HepG2 (cell line): ENCODE data around the gene BSG. TPM values are rescaled to one million over a fixed set of nuclear protein-coding genes. Genes with fewer than 3 reads are reported as not detected.

Experiments
- AKAP8 ChIP-seq: sonication (generic); formaldehyde crosslinking; IDR thresholded peaks from 2 replicates; pipeline ENCODE4 v1.5.1; 2020; ENCODE audit warnings: mild to moderate bottlenecking, missing genetic modification reagents
- FOXA1 ChIP-seq, 2 experiments: fragments of 450-650 bp in 1 of 2; sonication (generic) in 1 of 2; formaldehyde crosslinking in 1 of 2; IDR thresholded peaks; 2 replicates each; pipeline versions ENCODE4 v1.4.0 to v1.6.1; 2016 to 2020; ENCODE audit warnings: missing genetic modification reagents in 1 of 2
- GABPA ChIP-seq, 2 experiments: IDR thresholded peaks; 2 replicates each; pipeline ENCODE4 v1.6.1; 2011 to 2016; ENCODE audit warnings: low read depth in 2 of 2, low read length in 1 of 2, missing biosample characterization in 1 of 2, missing genetic modification characterization in 1 of 2
- HNRNPLL ChIP-seq: fragments of 200-400 bp; formaldehyde crosslinking; IDR thresholded peaks from 2 replicates; pipeline ENCODE4 v1.6.1; 2017; ENCODE audit warnings: mild to moderate bottlenecking, low read depth, low read length; ENCODE audit not compliant: poor library complexity, severe bottlenecking
- KAT7 ChIP-seq: IDR thresholded peaks from 2 replicates; pipeline ENCODE4 v1.6.1; 2018; ENCODE audit warnings: borderline replicate concordance, missing compliant biosample characterization
- KDM3A ChIP-seq: IDR thresholded peaks from 2 replicates; pipeline ENCODE4 v1.6.1; 2018; ENCODE audit warnings: low read depth, missing compliant biosample characterization
- KMT2B ChIP-seq: IDR thresholded peaks from 2 replicates; pipeline ENCODE4 v1.6.1; 2016; ENCODE audit warnings: missing genetic modification reagents, missing compliant biosample characterization
- NR2F2 ChIP-seq: IDR thresholded peaks from 2 replicates; pipeline ENCODE4 v1.6.1; 2012; ENCODE audit warnings: low read depth, inconsistent platforms, borderline replicate concordance
- PCBP1 ChIP-seq: fragments of 200-400 bp; formaldehyde crosslinking; IDR thresholded peaks from 2 replicates; pipeline ENCODE4 v1.6.1; 2017; ENCODE audit warnings: mild to moderate bottlenecking, low read depth, low read length, borderline replicate concordance
- SP140L ChIP-seq: sonication (generic); formaldehyde crosslinking; IDR thresholded peaks from 2 replicates; pipeline ENCODE4 v1.4.0; 2020; ENCODE audit warnings: missing genetic modification reagents, borderline replicate concordance
- TRIM24 ChIP-seq: sonication (generic); formaldehyde crosslinking; IDR thresholded peaks from 2 replicates; pipeline ENCODE4 v1.8.0; 2022; ENCODE audit warnings: mild to moderate bottlenecking, missing genetic modification reagents
- ZKSCAN5 ChIP-seq: sonication (generic); formaldehyde crosslinking; IDR thresholded peaks from 2 replicates; pipeline ENCODE4 v1.5.1; 2020; ENCODE audit warnings: mild to moderate bottlenecking, missing genetic modification reagents
- ZNF318 ChIP-seq: sonication (generic); formaldehyde crosslinking; IDR thresholded peaks from 2 replicates; pipeline ENCODE4 v1.4.0; 2020; ENCODE audit warnings: mild to moderate bottlenecking, missing genetic modification reagents
- ZNF333 ChIP-seq: sonication (generic); formaldehyde crosslinking; IDR thresholded peaks from 2 replicates; pipeline ENCODE4 v1.4.0; 2020; ENCODE audit warnings: mild to moderate bottlenecking, missing genetic modification reagents, borderline replicate concordance
- ZNF550 ChIP-seq: sonication (generic); formaldehyde crosslinking; IDR thresholded peaks from 2 replicates; pipeline ENCODE4 v1.4.0; 2020; ENCODE audit warnings: mild to moderate bottlenecking, missing genetic modification reagents, borderline replicate concordance
- ZNF572 ChIP-seq: sonication (generic); formaldehyde crosslinking; IDR thresholded peaks from 2 replicates; pipeline ENCODE4 v1.5.1; 2020; ENCODE audit warnings: mild to moderate bottlenecking, missing genetic modification reagents
- ZNF672 ChIP-seq: sonication (generic); formaldehyde crosslinking; IDR thresholded peaks from 2 replicates; pipeline ENCODE4 v1.8.1; 2022; ENCODE audit warnings: missing genetic modification reagents
- ZNF713 ChIP-seq: sonication (generic); formaldehyde crosslinking; IDR thresholded peaks from 2 replicates; pipeline ENCODE4 v1.4.0; 2020; ENCODE audit warnings: mild to moderate bottlenecking, missing genetic modification reagents
- ZNF816 ChIP-seq: sonication (generic); formaldehyde crosslinking; IDR thresholded peaks from 2 replicates; pipeline ENCODE4 v1.8.0; 2022; ENCODE audit warnings: missing genetic modification reagents, mild to moderate bottlenecking, borderline replicate concordance
- ZNF841 ChIP-seq: sonication (generic); formaldehyde crosslinking; IDR thresholded peaks from 2 replicates; pipeline ENCODE4 v1.8.1; 2023; ENCODE audit warnings: missing genetic modification reagents, borderline replicate concordance
- polyA plus RNA-seq, 8 experiments: library from polyadenylated mRNA; depleted of rRNA in 3 of 8; stranded (reverse) in 7 of 8; unstranded in 1 of 8; fragments of >200 nt; fragmentation: Illumina TruSeq in 4 of 8; extraction: Trizol in 4 of 8; gene quantifications; 2 replicates each; pipeline versions ENCODE4 v1.2.1 to v1.2.3, GENCODE V29; 2011 to 2016; ENCODE audit warnings: low read depth in 4 of 8, missing spikeins in 1 of 8, mixed read lengths in 1 of 8; ENCODE audit not compliant: insufficient read depth in 1 of 8
- total RNA-seq, 5 experiments: library from RNA; depleted of rRNA; stranded (reverse); fragments of >200 nt; fragmentation: Illumina TruSeq; extraction: Trizol; gene quantifications; 2 replicates each; pipeline ENCODE4 v1.2.3, GENCODE V29; 2016; ENCODE audit warnings: low read depth in 1 of 5
- TF ChIP-seq, protein P1 (sequence below): sonication (generic); formaldehyde crosslinking; IDR thresholded peaks from 2 replicates; pipeline ENCODE4 v1.4.0; 2020; ENCODE audit warnings: missing genetic modification reagents, mild to moderate bottlenecking, borderline replicate concordance

BSG gene
- total and polyA plus RNA-seq, 2 of the 13 experiments (the other 11 are each of a cell fraction or from before 2014, with no cell fraction given), result 309 to 754 TPM

DNA sequence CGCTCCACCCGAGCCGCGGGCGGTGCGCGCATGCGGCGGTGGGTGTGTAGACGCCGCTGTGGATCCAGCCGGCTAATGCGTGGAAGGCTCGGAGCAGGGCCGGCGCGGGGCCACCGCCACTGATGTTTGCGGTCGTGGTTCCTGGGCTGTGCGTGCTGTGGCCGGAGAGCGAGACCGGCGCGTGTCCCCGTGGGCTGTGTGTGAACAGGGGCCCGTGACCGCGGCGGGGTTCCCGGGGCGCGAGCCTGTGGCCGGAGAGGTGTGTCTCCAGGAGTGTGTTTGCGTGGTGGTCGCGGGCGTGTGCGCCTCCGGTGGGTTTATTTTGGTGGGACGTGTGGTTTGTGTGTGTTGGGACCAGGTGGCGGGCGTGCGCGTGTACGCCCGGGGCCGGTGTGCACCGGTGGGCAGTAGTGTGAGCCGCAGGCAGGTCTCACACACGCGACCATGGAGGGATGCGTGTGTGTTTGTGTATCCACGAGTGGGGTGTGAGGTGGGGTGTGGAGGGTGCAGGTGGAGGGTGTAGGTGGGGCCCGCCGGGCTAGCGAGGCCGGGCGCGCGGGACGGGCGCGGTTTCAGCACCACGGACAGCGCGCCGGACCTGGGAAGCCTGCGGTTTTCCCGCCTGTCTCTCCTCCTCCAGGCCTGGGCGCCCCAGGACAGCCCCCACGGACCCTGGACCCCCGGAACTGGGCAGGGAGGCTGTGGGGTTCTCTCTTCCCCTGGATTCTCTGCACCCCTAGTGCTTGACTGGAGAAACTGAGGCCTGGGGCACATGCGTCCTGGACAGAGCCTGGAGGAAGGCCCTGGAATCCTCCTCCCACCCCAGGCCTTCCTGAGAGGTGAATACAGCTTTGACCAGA is 18.9 kb downstream of the BSG start (continued):
- TF ChIP-seq ZNF550 (CRISPR knock-in tag), result no peak
- no peak for TF ChIP-seq ZNF816
- TF ChIP-seq ZNF572, result no peak
- no peak for TF ChIP-seq ZNF318 (CRISPR knock-in tag)
- TF ChIP-seq FOXA1 (IDR thresholded peaks at IDR 0.05), result no peak
- TF ChIP-seq FOXA1 (CRISPR knock-in tag; IDR thresholded peaks at IDR 0.05), result no peak
- no peak for TF ChIP-seq AKAP8 (CRISPR knock-in tag)
- no peak; the same call in 1 of the 2 replicates for TF ChIP-seq ZNF841 (CRISPR knock-in tag)
- TF ChIP-seq KMT2B (CRISPR knock-in tag), result 0 out of 2 replicates have a peak, but pooled peaks have one; percentile 60
- TF ChIP-seq SP140L (CRISPR knock-in tag), result no peak
- TF ChIP-seq ZNF713, result no peak
- TF ChIP-seq KDM3A (CRISPR knock-in tag), result no peak
- TF ChIP-seq NR2F2, result no peak
- TF ChIP-seq PCBP1, result 0 out of 2 replicates have a peak, but pooled peaks have one; percentile 57
- TF ChIP-seq KAT7 (CRISPR knock-in tag), result no peak
- no peak for TF ChIP-seq GABPA (IDR thresholded peaks at IDR 0.05; ENCODE audit: low read depth, low read length)
- TF ChIP-seq GABPA (CRISPR knock-in tag; IDR thresholded peaks at IDR 0.05; ENCODE audit: low read depth), result no peak
- no peak for TF ChIP-seq TRIM24
- TF ChIP-seq ZNF333, result 0 out of 2 replicates have a peak, but pooled peaks have one; percentile 73
- TF ChIP-seq, protein P1, sequence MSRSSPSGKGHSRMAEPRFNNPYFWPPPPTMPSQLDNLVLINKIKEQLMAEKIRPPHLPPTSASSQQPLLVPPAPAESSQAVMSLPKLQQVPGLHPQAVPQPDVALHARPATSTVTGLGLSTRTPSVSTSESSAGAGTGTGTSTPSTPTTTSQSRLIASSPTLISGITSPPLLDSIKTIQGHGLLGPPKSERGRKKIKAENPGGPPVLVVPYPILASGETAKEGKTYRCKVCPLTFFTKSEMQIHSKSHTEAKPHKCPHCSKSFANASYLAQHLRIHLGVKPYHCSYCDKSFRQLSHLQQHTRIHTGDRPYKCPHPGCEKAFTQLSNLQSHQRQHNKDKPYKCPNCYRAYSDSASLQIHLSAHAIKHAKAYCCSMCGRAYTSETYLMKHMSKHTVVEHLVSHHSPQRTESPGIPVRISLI, result no peak
- no peak for TF ChIP-seq ZKSCAN5 (CRISPR knock-in tag)
- TF ChIP-seq ZNF672 (CRISPR knock-in tag), result no peak
- no peak for TF ChIP-seq HNRNPLL
